SH-SY5Y (cell line): ENCODE data around the gene AFF3.

Experiments
- GATA2 ChIP-seq: IDR thresholded peaks from 2 replicates; pipeline ENCODE4 v1.6.1; 2011; ENCODE audit warnings: mild to moderate bottlenecking, low read depth, low read length
- GATA3 ChIP-seq: IDR thresholded peaks from 2 replicates; pipeline ENCODE4 v1.6.1; 2011; ENCODE audit warnings: low read depth, mild to moderate bottlenecking, low read length, moderate library complexity

DNA sequence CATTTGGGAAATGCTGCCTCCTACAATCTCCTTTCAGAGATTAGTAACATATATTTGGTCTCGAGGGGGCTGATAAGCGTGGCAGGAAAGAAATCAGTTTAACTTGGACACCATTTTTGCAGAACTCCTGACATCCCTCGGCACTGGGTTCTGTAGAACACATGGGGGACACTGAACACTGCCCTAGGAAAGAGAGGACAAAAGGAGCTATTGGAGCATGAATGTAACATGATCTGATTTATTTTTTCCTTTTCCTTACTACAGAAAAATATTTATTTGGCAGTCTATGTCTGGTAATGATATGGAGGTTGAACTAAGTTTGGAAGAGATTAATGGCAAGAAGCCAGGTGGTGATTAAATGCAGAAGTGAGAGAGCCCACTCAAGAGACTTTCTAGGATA, 153.8 kb downstream of the AFF3 start:
- TF ChIP-seq GATA2, result no peak
- TF ChIP-seq GATA3, result no peak
